GM19193 (cell line): ENCODE data around the gene PHOX2B.

Experiments
- POLR2A ChIP-seq: IDR thresholded peaks from 4 replicates; pipeline ENCODE4 v1.6.1; 2011; ENCODE audit not compliant: insufficient read depth, insufficient read length; ENCODE audit errors: extremely low read depth

Gene PHOX2B

DNA sequence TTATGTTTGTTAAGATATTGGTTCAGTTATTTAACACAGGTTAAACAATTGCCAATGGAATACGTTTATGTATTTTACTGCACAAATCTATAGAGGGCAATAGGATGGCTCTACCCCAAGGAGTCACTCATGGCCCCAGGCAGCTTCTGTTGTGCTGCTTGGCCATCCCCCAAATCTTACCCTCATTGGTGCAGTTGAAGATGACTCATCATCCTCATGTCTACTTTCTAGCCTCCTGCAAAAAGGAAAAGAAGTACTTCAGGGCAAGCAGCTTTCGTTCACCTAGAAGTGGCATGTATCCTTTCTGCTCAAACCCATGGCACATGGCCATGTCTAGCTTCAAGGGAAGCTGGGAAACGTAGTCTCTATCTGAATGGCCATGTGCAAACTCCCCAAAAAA is 14.2 kb downstream of the PHOX2B start:
- no peak for TF ChIP-seq POLR2A

DNA sequence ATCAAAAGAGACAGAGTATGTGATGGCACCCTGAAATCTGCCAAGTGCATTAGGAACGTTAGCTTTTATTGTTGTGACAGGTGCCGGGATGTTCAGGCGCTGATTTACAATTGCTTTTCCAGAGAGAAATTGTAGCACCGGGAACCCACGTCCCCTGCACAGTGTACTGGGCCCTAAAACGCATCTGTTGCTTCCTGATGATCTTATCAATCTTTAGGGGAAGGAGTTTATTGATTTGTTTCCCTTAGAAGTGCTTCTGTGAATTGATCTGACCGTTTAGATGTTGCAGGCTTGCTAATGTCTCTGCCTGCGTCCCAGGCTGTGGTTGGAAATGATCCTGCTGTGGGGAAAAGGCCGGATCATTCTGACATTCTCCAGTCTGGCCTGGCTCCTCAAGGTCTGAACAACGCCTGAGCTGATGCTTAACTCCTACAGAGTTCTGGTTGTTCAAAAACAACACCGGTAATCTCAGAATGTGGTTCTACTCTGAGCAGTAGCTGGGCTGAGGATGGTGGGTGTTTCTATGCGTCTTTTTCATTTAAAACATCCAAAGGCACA is 16.9 kb downstream of the PHOX2B start:
- TF ChIP-seq POLR2A, result no peak

DNA sequence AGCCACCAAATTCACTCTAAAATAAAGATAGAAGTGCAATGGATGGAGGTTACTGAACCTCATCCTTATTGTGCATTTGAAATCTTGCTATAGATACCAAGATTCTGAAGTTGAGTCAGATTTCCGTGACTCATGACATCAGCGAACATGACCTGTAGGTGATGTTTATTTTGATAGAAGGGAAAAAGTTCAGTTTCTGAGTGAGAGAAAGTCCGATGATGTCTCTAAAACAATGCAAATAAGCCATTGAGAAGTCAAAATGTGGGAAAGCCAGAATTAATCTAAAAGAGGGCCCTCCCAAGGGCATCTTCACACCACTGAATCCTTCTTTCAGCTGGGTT is 20.0 kb downstream of the PHOX2B start:
- TF ChIP-seq POLR2A, result no peak

- no peak for TF ChIP-seq POLR2A
Observed at GRCh38 chr4:41727861-41728572, 20.5 kb downstream of the PHOX2B start.

- TF ChIP-seq POLR2A, result no peak
Observed at GRCh38 chr4:41725254-41725653, 23.3 kb downstream of the PHOX2B start.

DNA sequence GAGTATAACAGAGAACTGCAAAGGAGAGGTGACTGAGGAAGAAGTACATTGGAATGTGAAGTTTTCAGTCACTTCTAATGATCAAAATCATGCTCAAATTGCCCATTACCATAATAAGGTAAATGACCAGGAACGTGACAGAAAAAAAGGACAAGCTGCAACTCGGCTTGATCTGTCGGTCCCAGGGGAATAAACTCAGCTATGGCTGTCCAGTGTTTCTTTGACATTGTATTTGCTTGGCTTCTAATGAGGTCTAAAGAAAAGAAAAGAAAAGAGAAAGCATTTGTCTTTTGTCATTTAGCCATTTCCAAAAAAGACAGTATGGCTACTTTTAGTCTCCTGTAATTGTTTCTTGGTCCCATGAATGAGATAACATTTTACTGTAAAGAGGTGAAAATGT is 25.2 kb downstream of the PHOX2B start:
- no peak for TF ChIP-seq POLR2A

GRCh38 chr4:41722181-41722580 is 26.3 kb downstream of the PHOX2B start:
- TF ChIP-seq POLR2A, result no peak

DNA sequence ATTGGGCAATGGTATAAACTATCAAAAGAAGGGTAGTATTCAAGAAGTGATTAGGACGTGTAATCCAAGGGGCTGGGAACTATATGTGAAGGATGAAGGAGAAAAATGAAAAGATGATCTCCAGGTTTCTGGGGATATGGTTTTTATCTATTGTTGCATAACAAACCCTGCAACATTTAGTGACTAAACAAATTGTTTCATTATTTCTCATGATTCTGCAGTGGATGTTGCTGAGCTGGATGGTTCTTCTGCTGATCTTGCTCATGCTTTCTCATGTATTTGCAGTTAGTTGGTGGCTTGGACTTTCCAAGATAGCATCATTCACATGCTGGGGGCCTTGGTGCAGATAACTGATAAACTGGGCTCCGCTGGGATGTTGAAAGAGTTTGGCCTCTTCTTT is 29.1 kb downstream of the PHOX2B start:
- no peak for TF ChIP-seq POLR2A

- TF ChIP-seq POLR2A, result no peak
Observed at GRCh38 chr4:41718907-41719306, 29.6 kb downstream of the PHOX2B start.

DNA sequence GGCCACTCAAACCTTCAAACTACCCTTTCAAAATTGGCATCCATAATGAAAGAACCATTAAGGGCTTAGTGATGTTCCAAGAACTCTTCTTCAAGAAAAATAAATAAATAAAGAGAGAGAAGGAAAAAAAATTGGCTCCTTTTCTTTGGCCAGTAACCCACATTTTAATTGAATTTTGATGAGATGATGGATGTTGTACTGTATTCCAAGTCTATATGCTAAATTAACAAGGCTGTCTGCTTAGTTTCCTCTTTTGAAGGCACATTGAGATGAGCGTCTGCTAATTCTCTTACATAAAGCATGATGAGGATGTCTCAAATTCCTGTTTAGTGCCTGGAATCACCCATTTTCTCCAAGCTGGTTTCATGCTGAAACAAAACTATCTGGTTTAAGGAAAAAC is 33.4 kb downstream of the PHOX2B start:
- TF ChIP-seq POLR2A, result no peak

GRCh38 chr4:41714364-41715000 is 34.0 kb downstream of the PHOX2B start:
- no peak for TF ChIP-seq POLR2A

GRCh38 chr4:41713768-41714167 is 34.8 kb downstream of the PHOX2B start:
- no peak for TF ChIP-seq POLR2A

DNA sequence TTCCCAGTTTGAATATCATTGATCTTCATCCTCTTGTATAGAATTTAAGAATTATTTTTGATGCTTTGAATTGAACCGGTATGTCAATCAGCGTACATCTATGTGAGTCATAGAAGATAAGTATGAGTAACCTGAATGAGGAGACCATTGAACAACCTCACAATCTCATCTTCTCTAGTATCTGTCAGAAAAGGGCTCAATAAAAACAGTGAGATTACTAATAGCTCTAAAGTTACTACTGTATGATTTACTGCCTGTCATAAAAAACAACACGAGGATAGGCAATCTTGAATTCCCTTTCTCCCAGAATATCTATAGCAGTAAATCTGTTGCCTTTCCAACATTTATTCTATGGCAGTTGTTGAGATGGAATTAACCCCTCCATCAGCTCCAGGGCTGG is 36.1 kb downstream of the PHOX2B start:
- no peak for TF ChIP-seq POLR2A

GRCh38 chr4:41709844-41710481 is 38.6 kb downstream of the PHOX2B start:
- no peak for TF ChIP-seq POLR2A

- TF ChIP-seq POLR2A, result no peak
Observed at GRCh38 chr4:41703785-41704184, 44.7 kb downstream of the PHOX2B start.

GRCh38 chr4:41702770-41703169 is 45.8 kb downstream of the PHOX2B start:
- TF ChIP-seq POLR2A, result no peak
